ENCODE results near the gene VPS8.

DNA sequence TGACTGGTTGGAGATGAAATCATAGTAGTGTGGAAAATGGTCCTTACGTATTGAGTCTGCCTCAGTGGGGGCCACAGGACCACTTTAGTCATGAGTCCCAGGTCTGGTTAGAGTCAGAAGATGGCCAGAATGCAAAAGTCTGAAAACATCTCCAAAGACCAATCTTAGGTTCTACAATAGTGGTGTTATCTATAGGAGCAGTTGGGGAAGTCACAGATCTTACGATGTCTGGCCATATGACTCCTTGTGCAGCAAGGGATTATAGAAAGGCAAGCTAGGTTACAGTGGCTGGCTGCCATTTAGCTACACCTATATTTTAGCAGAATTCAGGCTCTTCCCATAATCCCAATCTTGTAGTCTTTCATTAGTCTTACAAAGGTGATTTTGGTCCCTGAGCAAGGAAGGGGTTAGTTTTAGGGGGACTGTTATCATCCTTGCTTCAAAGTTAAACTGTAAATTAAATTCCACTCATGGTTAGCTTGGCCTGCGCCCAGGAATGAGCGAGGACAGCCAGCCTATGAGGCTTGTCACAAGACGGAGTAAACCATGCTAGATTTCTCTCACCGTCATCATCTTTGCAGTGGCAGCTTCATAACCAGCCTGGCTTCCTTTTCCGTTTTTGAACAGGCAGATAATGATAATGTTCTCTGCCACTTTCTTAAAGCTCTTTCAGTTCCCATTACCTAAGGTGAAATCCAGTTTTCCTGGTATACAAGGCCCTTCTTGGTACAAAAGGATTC lies 134.1 kb downstream of the VPS8 start:
- TF ChIP-seq POLR2A (IDR thresholded peaks at IDR 0.05) (no peak), CTCF (IDR thresholded peaks at IDR 0.05) (no peak)

Data from heart left ventricle (tissue), 13 donors.